Measurements from ENCODE around the gene PTPRR. TPM values are rescaled to one million over a fixed set of nuclear protein-coding genes. Genes with fewer than 3 reads are reported as not detected.

The PTPRR gene
- total and polyA plus RNA-seq, 2 donors (not counting 3 experiments of a cell fraction or from before 2014, with no cell fraction given) = 0.46 to 1.1 TPM

DNA sequence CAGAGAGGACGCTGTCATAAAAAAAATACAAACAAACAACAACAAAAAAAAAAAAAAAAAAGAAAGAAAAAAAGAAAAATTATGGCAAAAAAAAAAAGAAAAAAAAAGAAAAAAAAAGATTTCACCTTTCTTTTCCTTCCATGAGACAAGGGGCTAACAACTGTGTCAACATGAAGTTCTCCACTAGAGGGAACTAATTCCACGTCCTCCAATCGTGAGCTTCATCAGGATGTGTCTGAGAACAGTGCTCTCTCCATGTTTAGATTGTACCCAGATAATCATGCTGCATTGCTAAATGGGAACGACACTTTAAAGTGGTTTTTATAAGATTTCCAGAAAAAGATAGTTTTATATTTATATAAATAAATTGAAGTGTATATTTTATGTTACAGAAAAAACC lies 187.2 kb downstream of the PTPRR start:
- no peak overlapping the region for H3K27ac ChIP-seq (ENCODE audit: insufficient read depth, low read depth, low read length)
- FAIRE-seq (peak; percentile 78), DNase-seq (ENCODE audit: low read depth, low spot score) (peak; percentile 71)
- H3K9ac ChIP-seq (replicated peaks; ENCODE audit: extremely low read depth, insufficient read depth, low read length) = no peak overlapping the region
- dilution Hi-C loops (cut with MboI; ENCODE audit: extremely low pct_ligation_motif_present, low sequenced_read_pairs) (no loop called here), intact Hi-C loops (cut with micrococcal nuclease) (loop anchor here (1.0 to 10.0 kb wide), 7 partner anchors 116 to 1011 kb away; no protein-coding TSS in a partner anchor)
- no peaks in the 10 kb centered on the region for H3K36me3 ChIP-seq (ENCODE audit: control insufficient read depth in 2 of 2, extremely low read depth in 1 of 2, insufficient read depth in 2 of 2, low read length in 2 of 2)
- ChIA-PET POLR2A (interaction anchor here (0.7 kb wide), 1 partner anchor 515 kb away, joined by 6 read pairs; no protein-coding TSS in a partner anchor), CTCF (interaction anchor here (0.6 to 3.0 kb wide), 58 partner anchors 8 to 1765 kb away, joined by 3 to 66 read pairs (median 4); no protein-coding TSS in a partner anchor)
- no peak overlapping the region for H3K4me2 ChIP-seq (ENCODE audit: insufficient read depth, low read length)
- H3K4me3 ChIP-seq (replicated peaks in 1 of 3; ENCODE audit: insufficient read depth in 1 of 3, low read depth in 1 of 3, low read length in 3 of 3) = no peak overlapping the region
- BruUV-seq (replicated peaks) = no TSS peak
- TF ChIP-seq, protein P1, sequence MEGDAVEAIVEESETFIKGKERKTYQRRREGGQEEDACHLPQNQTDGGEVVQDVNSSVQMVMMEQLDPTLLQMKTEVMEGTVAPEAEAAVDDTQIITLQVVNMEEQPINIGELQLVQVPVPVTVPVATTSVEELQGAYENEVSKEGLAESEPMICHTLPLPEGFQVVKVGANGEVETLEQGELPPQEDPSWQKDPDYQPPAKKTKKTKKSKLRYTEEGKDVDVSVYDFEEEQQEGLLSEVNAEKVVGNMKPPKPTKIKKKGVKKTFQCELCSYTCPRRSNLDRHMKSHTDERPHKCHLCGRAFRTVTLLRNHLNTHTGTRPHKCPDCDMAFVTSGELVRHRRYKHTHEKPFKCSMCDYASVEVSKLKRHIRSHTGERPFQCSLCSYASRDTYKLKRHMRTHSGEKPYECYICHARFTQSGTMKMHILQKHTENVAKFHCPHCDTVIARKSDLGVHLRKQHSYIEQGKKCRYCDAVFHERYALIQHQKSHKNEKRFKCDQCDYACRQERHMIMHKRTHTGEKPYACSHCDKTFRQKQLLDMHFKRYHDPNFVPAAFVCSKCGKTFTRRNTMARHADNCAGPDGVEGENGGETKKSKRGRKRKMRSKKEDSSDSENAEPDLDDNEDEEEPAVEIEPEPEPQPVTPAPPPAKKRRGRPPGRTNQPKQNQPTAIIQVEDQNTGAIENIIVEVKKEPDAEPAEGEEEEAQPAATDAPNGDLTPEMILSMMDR (IDR thresholded peaks at IDR 0.05; ENCODE audit: extremely low read depth in 1 of 2, insufficient read depth in 1 of 2, low read depth in 1 of 2, low read length in 2 of 2) = peak; percentile 51 to 63
- TF ChIP-seq, protein P2, sequence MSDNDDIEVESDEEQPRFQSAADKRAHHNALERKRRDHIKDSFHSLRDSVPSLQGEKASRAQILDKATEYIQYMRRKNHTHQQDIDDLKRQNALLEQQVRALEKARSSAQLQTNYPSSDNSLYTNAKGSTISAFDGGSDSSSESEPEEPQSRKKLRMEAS (IDR thresholded peaks at IDR 0.05; ENCODE audit: insufficient read depth, insufficient read length) = no peak
- TF ChIP-seq FOS (IDR thresholded peaks at IDR 0.05; ENCODE audit: borderline replicate concordance, insufficient read depth, low read length) (no peak), GATA2 (IDR thresholded peaks at IDR 0.05; ENCODE audit: insufficient read depth, insufficient read length, low read depth, low read length) (peak; percentile 12)
- no peaks in the 10 kb centered on the region for H4K20me1 ChIP-seq (replicated peaks; ENCODE audit: control insufficient read depth, extremely low read depth, insufficient read depth, low read length)
- H2AFZ ChIP-seq (ENCODE audit: low read depth, low read length) = no peak overlapping the region
- no peaks in the 10 kb centered on the region for H3K9me3 ChIP-seq (replicated peaks; ENCODE audit: control insufficient read depth, insufficient read depth, low read length)
- H3K4me1 ChIP-seq (ENCODE audit: control insufficient read depth, extremely low read depth, insufficient read depth, low read length) = no peaks in the 10 kb centered on the region
- H3K27me3 ChIP-seq (ENCODE audit: control insufficient read depth in 2 of 2, insufficient read depth in 2 of 2, low read length in 2 of 2) = peaks cover 0 to 7% of the 10 kb centered on the region in 2 experiments
- H3K9me1 ChIP-seq (replicated peaks; ENCODE audit: control insufficient read depth, extremely low read depth, insufficient read depth, low read length) = no peaks in the 10 kb centered on the region
- H3K79me2 ChIP-seq (ENCODE audit: control insufficient read depth, insufficient read depth, low read length) = no peaks in the 10 kb centered on the region

DNA sequence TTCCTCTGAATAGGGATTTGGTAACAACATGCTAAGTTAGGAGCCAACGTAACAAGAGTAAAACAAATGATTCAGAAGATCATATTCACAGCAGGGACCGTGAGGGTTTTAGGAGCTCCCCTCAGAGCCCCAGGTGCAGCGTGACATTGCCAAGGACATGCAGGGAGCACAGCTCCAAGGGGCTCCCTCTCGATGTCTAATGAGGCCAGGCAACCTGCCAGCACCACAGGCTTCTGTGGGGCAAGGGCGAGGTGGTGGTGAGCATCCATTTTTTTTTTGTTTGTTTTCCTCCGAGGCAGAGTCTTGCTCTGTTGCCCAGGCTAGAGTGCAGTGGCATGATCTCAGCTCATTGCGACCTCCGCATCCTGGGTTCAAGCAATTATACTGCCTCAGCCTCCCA lies 188.3 kb downstream of the PTPRR start:
- Histone ChIP-seq H3K9me1 (replicated peaks; ENCODE audit: control insufficient read depth, extremely low read depth, insufficient read depth, low read length) (no peaks in the 10 kb centered on the region), H3K9me3 (replicated peaks; ENCODE audit: control insufficient read depth, insufficient read depth, low read length) (no peaks in the 10 kb centered on the region), H3K9ac (replicated peaks; ENCODE audit: extremely low read depth, insufficient read depth, low read length) (no peak overlapping the region), H2AFZ (ENCODE audit: low read depth, low read length) (no peak overlapping the region), H3K36me3 (ENCODE audit: control insufficient read depth in 2 of 2, extremely low read depth in 1 of 2, insufficient read depth in 2 of 2, low read length in 2 of 2) (no peaks in the 10 kb centered on the region), H4K20me1 (replicated peaks; ENCODE audit: control insufficient read depth, extremely low read depth, insufficient read depth, low read length) (no peaks in the 10 kb centered on the region), H3K27ac (ENCODE audit: insufficient read depth, low read depth, low read length) (no peak overlapping the region), H3K4me1 (ENCODE audit: control insufficient read depth, extremely low read depth, insufficient read depth, low read length) (no peaks in the 10 kb centered on the region), H3K4me2 (ENCODE audit: insufficient read depth, low read length) (no peak overlapping the region), H3K4me3 (replicated peaks in 1 of 3; ENCODE audit: insufficient read depth in 1 of 3, low read depth in 1 of 3, low read length in 3 of 3) (no peak overlapping the region), H3K79me2 (ENCODE audit: control insufficient read depth, insufficient read depth, low read length) (no peaks in the 10 kb centered on the region), H3K27me3 (ENCODE audit: control insufficient read depth in 2 of 2, insufficient read depth in 2 of 2, low read length in 2 of 2) (peaks cover 0 to 7% of the 10 kb centered on the region in 2 experiments)
- FAIRE-seq (no peak), DNase-seq (ENCODE audit: low read depth, low spot score) (no peak)
- intact Hi-C loops (cut with micrococcal nuclease) = loop anchor here (2.0 to 10.0 kb wide), 4 partner anchors 330 to 1013 kb away; no protein-coding TSS in a partner anchor
- ChIA-PET POLR2A (no interaction called here), CTCF (interaction anchor here (0.9 to 1.6 kb wide), 4 partner anchors 9 to 853 kb away, joined by 3 to 15 read pairs (median 8); no protein-coding TSS in a partner anchor)
- BruUV-seq (replicated peaks) = no TSS peak
- dilution Hi-C loops (cut with MboI; ENCODE audit: extremely low pct_ligation_motif_present, low sequenced_read_pairs) = no loop called here
- TF ChIP-seq, protein P2 (IDR thresholded peaks at IDR 0.05; ENCODE audit: insufficient read depth, insufficient read length) = no peak
- TF ChIP-seq POLR2AphosphoS5 (IDR thresholded peaks at IDR 0.05; ENCODE audit: insufficient read depth, low read depth, low read length) (no peak), JUN (IDR thresholded peaks at IDR 0.05; ENCODE audit: borderline replicate concordance, insufficient read depth, insufficient read length, low read depth) (no peak), MYC (IDR thresholded peaks at IDR 0.05; ENCODE audit: low read depth, low read length) (no peak), GATA2 (IDR thresholded peaks at IDR 0.05; ENCODE audit: insufficient read depth, insufficient read length, low read depth, low read length) (no peak), POLR2A (IDR thresholded peaks at IDR 0.05; ENCODE audit: low read depth, low read length) (no peak), FOS (IDR thresholded peaks at IDR 0.05; ENCODE audit: borderline replicate concordance, insufficient read depth, low read length) (no peak), EZH2 (IDR thresholded peaks at IDR 0.05; ENCODE audit: borderline replicate concordance, low read depth, low read length, severe bottlenecking) (no peak)
- TF ChIP-seq, protein P1 (IDR thresholded peaks at IDR 0.05; ENCODE audit: extremely low read depth in 1 of 2, insufficient read depth in 1 of 2, low read depth in 1 of 2, low read length in 2 of 2) = no peak
